NCI-H2029 (cell line): ENCODE results near the gene SUFU.

Experiments used
- DNase-seq: peaks from one replicate; lab custom pipeline; 2025; lab: John Stamatoyannopoulos, UW

SUFU gene

DNA sequence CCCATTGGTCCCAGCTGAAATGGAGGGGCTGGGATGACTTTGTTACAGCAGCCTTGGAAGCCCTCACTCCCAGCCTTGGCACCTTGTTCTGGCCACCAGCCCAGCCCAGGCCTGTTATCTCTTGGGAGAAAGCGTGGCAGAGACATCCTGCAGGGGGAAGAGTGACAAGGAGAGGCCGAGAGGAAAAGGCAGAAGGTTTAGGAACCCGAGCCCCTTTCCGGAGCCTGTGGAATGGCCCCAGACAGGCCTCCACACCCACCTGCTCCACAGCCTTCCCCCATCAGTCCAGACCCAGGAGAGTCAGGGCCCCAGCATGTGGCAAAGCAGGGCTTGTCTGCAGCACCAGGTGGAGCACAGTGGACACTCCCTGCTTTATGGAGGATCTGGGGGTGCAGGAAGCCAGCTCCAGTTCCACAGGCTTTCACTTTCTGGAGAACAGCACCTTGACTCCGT is 116.4 kb downstream of the SUFU start:
- no peak for DNase-seq

DNA sequence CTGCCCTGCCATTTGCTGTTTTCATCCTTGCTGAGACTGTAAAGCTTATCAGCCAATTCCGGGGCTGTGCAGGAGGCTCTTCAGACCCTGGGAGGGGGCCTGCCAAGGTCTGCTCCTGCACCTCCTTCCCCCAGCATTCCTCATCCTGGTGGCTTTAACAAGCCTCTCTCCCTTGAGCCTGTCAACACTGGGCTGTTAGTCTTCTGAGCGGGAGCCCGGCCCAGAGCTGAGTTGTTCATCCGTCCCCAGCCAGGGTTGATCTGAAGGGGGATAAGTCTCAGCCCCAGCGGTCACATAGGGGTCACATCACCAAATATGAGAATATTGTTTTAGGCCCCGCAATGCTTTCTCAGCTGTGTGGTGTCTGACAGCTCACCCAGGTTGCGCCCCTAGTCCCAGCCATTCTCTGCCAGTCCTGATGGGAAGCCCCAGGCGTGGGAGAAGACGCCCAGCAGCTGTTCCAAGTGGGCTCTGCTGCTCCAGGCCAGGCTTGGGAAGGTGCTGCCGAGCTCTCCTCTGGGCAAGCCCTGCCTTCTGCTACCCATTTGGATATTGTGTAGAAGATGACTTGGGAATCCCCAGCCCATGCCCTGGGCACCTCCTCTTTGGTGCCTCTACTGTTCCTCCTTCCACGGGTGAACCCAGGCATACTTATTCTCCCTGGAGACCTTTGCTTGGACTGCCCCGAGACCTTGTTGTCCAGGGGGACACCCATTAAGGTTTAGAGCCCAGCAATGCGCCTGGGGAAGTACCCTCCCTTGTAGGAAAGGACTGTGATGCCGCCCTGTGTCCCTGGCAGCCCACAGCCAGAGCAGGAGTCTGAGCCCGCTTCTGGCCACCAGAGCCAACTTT is 117.0 kb downstream of the SUFU start:
- no peak for DNase-seq

DNA sequence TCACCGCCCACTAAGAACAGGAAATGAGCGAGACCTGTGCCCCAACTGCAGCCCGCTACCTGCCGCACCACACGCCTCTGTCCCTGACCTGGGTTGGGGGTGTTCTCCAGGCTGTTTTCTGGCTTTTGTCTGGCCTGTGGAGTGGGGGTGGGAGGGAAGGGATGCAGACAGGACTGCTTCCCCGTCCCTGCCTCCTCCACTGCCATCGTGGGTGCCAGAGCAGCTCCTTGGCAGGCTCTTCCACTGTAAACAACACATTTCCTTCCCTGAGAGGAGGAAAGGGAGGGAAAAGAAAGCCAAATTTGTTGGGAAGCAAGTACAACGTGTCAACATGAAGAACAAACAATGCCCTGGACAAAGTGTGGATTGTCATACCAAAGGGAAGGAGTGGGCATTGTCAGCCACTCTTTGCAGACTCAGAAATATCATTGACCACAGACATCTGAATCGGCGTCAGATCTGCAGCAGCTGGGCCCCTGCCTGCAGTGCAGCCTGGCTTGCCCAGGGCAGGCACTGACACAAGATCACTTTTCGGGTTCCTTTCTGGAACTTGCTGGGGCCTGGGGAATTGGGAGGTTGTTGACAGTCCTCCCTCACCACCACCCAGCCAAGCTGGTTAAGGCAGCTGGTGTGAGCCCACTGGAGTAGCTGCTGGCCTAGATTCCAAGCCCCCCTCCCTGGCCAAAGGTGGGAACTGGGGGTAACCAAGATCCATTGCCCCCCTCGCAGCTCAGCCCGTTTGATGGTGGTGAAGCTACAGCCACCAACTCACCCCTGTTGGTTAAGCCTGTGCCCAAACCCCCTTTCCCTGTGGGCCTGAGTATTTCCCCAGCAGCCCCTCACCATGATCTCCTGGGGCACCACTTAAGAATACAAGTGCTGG is 117.9 kb downstream of the SUFU start:
- no peak for DNase-seq

DNA sequence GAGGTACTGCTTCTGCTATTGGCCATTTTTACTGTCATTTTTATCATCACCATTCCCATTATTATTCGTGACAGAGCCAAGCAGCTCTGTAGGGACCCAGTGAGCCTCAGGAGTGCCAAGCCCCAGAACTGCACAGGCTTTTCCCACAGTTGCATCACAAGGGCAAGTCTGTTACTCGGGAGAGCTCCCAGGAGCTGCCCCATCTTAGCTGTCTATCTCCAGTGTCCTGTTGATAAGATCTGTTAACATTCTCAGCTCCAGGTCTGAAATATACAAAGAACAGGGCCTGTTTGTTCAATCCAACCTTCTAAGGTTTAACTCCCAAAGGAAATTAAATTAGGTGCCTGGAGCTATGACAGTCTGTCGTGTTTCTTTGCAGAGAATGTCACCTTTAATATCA is 120.3 kb downstream of the SUFU start:
- DNase-seq, result no peak

DNA sequence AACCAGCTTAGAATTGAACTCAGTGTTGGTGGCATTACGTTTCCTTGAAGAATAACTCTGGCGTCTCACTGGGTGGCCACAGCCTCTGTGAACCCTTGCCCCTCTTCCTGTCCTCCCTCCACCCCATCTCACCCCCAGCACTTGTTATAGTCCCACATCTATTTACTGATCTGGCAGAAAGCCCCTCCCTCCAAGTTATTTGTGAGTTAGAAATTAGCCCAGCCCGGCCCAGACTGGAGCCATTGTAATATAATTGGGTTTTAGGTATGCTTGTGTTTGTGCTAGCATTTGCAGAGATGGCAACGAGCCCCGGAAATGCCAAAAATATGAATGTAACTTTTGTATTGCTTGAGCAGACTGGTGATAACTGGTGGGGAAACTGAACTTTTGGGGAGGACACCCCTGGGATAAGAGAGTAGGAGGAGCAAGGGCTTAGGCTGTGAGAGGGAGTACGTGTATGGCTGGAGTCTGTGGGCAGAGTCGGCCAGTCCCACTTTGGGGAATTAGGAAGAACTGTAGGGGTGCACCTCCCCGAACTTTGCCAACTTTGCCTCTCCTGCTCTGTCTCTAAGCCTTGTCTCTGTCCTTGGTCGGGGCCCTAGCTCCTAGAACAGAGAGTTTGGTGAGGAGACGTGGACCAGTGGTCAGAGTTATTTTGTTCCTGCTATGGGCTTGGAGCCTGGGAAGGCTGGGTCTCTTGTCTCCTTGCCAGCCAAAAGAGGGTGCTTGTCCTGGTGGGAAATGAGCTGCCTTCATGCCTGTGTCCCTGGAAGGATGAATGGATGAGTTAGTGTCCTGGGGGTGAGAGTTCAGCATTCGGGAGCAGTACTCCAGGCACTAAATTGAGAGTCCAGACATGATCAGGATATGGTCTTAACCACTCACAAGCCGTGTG is 121.2 kb downstream of the SUFU start:
- no peak for DNase-seq

DNA sequence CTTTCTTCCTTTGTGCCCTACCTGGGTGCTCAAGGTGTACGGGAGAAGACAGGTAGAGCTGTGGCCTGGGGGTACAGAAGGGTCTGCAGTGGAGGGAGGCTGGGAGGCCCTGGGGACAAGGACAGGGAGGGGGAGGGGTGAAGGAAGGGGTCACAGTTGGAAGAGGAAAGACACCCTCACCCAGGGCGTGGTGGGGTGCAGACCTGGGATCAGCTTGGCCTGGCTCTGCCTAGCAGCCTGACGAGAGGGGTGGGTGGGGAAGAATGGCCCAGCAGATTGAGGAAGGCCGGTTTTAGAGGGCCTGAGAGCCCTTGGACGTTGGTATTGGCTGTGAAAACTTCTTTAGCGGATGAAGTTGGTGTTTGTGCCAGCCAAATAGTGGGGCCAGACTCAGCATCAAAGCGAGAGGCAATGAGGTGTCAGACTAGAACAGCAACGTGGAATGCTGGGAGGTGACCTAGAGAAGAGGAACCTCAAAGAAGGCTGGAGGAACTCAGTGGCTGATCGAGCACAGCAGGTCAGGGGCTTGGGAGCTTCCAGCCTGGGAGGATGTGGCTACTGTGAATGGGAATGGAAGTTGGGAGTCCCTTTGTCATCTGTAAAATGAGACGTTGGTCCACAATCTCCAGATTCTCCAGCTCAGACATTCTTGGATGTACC is 122.4 kb downstream of the SUFU start:
- no peak for DNase-seq

DNA sequence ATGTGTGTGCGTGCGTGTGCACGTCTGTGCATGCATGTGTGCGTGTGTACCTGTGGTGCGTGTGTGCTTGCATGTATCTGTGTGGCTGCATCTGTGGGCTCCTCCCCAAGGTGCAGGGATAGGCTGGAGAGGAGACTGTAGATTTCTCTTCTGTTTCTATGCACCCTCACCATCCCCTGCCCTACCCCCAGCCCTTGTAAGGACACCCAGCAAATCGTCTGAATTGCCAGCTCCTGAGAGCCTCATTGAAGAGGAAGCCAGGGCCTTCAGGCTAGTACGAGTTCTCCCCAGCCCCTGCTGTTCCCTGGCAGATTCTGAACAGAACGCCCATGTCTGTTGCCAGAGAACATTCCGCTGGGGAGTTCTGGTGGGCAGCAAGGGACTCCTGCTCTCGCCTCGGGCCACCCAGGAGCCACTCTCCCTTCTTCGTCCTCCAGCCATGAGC is 123.5 kb downstream of the SUFU start:
- no peak for DNase-seq

DNA sequence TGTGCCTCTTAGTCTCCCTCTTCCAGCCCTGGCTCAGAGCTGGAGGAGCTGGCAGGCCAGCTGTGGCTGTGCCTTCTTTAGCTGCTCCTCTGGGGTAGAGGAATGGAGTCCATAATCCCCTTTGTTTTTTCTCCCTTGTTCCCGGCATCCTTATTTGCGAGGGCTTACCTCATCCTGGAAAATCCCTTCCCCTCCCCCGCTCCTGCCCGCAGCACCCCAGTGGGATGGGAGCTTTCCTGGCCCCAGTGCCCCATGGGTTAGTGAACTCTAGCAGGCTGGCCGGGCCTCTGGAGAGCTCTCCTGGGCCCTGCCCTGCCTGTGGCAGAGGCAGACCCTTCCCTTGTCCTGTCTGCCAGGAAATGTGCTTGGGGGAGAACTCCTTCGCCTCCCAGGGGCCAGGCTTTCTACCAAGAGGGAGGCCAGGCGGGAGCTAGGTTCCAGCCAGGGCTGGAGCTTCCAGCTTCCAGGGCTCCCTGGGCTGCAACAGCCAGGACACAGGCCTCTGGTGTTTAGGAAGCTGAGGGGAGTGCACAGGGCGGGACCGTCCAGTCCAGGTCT is 124.0 kb downstream of the SUFU start:
- no peak for DNase-seq

DNA sequence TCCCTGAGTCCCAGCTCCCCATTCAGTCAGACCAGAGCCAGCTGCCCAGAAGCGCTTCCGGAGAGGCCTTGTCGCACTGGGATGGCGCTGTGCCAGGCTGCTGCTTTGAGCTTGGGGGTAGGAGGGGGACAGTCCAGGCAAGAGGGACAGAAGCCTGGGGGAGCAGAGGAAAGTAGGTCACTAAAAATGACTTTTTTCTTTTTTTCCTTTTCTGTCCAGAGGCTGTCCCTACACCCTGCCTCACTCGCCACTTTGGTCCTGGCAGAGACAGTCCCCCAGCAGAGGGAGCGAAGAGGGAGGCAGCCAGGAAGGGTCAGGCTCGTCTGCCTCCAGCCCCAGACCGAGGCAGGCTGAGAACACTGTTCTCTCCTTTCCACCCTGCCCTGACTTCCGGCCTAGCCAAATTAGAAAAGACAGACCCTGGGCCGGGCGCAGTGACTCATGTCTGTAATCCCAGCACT is 124.7 kb downstream of the SUFU start:
- DNase-seq, result no peak

DNA sequence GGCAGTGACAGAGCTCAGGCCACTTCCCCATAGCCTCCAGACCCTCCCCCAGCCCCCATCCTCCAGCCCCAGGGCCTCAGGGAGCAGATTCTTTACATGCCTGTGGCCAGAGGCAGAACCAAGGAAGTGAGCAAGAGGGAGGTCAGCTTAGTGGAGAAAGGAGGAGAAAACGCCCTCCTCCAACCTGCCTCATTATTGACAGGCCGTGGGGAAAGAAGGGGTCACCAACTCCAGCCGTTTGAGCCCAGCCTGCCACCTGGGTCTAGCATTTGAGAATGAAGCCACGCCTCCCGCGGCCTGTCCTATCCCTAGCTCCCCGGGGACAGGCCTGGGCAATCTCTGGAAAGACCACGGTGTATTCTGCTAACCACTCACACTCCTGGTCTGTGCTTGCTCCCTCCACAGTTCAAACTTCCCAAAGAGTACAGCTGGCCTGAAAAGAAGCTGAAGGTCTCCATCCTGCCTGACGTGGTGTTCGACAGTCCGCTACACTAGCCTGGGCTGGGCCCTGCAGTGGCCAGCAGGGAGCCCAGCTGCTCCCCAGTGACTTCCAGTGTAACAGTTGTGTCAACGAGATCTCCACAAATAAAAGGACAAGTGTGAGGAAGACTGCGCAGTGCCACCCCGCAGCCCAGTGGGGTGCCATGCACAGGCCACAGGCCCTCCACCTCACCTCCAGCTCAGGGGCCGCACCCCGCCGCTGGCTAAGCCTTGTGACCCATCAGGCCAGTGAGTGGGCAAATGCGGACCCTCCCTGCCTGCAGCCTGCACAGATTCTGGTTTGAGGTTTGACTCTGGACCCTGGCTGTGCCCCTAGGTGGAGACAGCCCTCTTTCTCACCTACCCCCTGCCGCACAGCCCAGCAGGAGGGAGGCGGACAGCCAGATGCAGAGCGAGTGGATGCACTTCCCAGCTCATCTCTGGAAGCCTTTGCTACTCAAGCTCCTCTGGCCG is 126.2 kb downstream of the SUFU start:
- DNase-seq, result no peak

DNA sequence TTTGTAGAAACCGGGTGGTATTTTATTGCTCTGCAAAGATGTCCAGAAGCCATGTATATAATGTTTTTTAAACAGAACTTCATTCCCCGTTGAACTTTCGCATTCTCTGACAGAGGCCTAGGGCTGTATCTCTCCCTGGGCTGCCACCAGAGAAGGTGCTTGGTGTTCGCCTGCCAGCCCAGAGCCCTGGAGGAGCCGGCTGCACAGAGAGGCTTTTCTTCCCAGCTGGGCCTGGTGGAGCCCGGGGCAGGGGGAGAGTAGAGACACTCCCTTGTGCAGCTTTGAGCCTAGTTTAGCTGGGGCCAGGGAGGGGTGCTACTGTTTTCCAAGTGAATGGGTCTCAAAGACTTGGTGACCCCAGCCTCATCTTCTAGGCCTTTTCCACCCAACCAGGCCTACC is 126.9 kb downstream of the SUFU start:
- DNase-seq, result no peak

DNA sequence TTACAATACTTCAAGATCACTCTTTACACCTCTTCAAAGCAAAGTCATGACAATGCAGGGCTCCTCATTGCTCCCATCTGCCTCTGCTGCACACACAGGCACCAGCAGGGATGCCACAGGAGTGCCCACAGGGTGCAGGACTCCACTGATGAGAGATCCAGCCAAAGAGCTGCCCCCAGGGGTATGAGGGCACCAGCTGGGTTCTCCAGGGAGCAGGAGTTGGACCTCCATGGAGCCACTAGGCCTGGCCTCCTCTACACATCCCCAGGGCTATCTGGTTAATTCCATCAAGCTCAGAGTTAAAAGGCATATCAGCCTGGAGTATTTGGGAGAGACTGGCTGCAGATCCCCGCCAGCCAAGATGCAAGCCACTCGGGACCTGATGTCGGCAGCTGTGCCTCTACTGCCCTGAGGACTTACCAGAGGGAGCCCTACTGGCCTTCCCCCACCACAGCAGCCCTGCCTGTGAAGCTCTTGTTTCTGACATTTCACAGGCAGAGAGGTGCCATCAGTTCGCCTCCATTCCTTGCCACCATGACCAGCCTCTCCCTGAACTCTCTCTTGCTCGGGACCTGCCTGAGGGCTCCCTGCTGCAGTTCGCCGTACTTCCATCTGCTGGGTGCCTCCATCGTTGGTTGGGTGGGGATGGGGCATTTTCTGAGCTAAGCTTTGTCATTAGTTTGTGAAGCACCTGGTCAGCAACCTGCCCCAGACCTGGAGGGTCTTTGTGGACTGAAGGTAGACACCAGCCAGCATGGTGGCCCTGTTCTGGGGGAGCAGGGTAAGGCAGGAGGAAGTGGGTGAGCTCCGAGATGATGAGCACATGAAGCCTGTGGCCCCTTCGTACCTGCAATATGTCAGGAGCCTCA is 128.0 kb downstream of the SUFU start:
- DNase-seq, result no peak

DNA sequence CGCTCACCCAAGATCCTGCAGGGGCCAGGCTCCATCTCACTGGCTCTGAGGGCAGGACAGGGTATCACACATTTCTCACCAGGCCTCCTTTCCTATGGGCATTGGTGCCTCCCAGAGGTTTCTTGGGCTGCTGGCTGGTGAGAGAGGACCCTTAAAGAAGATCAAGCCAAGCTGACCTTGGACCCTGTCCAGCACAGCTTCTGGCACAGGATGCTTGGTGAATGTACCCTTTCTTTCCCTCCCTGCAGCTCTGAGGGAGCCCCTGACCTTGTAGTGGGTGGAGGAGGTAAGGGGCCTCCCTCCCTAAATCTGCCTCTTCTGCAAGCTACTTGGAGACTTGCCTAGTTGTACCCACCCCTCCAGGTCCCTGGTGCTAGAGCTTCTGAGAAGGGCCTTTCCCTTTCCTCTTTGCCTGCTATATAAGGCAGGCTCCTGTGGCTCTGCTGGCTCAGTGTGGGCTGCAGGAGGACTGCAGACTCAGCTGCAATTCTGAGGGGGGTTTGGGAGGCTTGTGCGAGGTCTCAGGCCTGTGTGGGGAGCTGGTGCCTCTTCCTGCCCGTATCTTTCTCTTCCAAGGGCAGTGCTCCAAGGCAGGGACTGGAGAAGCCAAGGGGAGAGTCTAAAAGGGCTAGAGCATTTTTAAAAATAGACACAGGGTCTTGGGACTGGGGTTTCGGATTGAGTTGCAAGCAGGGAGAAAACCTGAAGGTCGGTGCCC is 128.8 kb downstream of the SUFU start:
- DNase-seq, result no peak

DNA sequence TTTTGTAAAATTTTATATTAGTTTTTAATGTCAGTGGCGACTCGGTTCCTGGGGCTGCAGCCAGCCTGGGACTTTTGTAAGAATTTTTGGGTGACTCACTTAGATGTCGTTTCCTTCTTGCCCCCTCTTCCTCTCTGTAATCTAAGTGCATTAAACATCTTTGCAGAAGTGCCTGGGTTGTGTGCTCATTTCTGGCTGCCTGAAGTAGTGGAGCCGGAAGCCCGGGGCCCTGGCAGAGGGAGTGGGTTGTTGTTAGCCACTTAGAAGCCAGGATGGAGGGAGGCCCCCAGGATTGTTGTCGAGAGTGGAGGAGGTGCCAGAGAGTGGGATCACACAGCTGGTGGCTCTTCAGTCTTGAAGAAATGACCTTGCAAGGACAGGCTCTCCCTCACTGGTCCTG is 129.5 kb downstream of the SUFU start:
- DNase-seq, result no peak

DNA sequence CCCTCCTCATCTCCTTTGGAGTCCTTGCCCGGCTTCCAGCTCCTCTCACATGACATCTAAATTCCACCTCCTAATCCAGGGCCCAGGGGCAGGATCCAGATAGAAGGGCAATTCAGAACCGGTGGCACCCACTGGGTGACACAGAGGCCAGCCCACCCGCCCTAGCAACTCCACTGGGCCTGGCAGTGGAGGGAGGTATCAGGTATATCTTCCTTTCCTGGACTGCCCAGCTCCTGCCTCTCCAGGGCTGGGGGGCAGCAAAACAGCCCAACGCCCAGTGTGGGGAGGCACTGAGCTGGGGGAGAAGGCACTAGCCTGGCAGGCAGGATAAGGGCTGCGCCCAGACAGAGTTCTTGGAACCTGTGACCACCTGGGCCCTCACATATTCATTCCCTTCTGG is 130.1 kb downstream of the SUFU start:
- no peak for DNase-seq

DNA sequence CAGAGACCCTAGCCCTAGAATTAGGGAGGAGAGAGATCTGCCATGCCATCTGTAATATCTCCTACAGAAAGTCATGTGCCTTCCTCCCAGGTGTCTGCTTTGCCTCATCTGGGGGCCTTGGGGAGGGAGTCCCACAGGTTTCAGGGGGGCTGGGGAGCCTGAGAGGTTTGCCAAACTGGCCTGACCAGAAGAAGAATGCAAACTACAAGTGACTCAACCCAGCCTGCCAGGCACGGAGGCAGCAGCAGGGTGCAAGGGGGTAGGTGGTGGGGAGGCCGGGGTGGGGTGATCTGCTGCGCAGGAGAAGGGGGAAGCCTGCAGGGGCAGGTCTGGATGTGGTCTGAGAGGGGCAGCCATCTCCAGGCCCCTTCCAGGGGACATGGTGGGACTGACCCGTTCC is 130.9 kb downstream of the SUFU start:
- DNase-seq, result no peak

DNA sequence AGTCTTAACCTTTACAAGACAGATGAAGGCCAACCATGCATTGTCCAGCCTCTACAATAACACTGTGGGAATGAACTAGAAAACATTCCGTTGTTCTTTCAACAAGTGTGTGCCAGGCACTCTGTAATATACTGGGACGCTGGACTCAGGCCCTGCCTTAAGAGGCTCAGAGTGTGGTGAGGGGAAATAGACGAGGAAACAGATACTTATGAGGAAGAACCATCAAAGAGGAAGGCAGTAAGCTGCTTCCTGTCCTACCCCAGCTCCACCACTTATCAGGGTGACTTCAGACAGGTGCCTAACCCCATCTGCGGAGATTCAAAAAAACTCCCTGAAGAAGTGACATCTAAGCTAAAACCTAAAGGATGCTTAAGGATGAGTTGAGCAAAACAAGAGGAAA is 131.6 kb downstream of the SUFU start:
- DNase-seq, result no peak

DNA sequence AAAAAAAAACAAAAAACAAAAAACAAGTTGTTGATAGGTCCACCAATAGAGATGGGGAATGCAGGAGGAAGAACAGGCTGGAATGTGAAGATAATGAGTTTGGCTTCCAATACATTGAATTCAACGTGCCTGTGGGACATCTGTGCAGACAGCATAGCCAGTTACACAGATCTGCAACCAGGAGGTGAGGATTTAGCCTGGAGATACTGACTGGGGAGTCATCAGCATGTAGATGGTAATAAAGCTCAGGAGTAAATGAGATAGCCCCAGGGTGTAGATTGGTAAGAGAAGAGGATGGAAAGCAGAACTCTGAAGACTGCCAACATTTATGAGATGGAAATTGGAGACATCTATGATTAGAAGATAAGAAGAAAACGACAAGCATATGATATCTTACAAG is 135.8 kb downstream of the SUFU start:
- DNase-seq, result no peak
